Adrenal gland (tissue), 5 donors: ENCODE data around the gene NT5C3A.

Experiments used
- POLR2A ChIP-seq, 2 donors: fragments of 450-650 bp; IDR thresholded peaks; one replicate each; pipeline ENCODE4 v1.6.1; 2017; ENCODE audit warnings: antibody characterized with exemption in 2 of 2, mild to moderate bottlenecking in 2 of 2, moderate library complexity in 1 of 2
- TF ChIP-seq, protein P1 (sequence below), 6 experiments: fragments of 450-650 bp in 4 of 6; fragments of 200-600 bp in 2 of 6; sonication (generic) in 1 of 6; IDR thresholded peaks; 1 replicate in 5 of 6; 2 replicates in 1 of 6; pipeline versions ENCODE4 v1.5.1 to v1.8.0; 2016 to 2021; ENCODE audit warnings: antibody characterized with exemption in 6 of 6, mild to moderate bottlenecking in 2 of 6, moderate library complexity in 1 of 6
- donor health status: DM: no; HTN: no; CAD: no.

DNA sequence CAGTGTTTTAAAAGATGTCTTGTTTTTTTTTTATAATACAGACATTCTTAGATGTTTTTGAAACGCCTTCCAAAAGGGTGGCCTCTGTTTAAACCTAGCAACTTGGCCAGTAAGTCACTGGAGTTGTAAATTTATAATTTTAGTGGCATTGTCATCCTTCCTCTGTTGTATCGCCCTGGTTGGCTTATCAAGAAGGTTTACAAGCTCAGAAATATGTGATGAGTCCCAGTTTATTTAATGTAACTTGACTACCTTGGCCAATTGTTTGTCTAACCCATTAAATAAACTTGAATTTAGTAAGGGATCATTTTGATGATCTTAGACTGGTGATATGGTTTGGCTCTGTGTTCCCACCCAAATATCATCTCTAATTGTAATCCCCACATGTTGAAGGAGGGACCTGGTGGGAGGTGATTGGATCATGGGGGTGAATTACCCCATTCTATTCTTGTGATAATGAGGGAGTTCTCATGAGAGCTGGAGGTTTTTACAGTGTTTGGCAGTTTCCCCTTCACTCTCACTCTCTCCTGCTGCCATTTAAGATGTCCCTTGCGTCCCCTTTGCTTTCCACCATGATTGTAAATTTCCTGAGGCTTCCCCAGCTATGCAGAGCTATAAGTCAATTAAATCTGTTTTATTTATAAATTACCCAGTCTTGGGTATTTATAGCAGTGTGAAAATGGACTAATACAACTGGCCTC lies 13.4 kb upstream of the NT5C3A start:
- TF ChIP-seq, protein P1, sequence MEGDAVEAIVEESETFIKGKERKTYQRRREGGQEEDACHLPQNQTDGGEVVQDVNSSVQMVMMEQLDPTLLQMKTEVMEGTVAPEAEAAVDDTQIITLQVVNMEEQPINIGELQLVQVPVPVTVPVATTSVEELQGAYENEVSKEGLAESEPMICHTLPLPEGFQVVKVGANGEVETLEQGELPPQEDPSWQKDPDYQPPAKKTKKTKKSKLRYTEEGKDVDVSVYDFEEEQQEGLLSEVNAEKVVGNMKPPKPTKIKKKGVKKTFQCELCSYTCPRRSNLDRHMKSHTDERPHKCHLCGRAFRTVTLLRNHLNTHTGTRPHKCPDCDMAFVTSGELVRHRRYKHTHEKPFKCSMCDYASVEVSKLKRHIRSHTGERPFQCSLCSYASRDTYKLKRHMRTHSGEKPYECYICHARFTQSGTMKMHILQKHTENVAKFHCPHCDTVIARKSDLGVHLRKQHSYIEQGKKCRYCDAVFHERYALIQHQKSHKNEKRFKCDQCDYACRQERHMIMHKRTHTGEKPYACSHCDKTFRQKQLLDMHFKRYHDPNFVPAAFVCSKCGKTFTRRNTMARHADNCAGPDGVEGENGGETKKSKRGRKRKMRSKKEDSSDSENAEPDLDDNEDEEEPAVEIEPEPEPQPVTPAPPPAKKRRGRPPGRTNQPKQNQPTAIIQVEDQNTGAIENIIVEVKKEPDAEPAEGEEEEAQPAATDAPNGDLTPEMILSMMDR (IDR thresholded peaks at IDR 0.05) = no peak
- TF ChIP-seq POLR2A (IDR thresholded peaks at IDR 0.05) = no peak
